Tibial artery (tissue), 4 donors: ENCODE results near the gene PBXIP1.

Source experiments
- DNase-seq, 2 donors: peaks; one replicate each; pipeline ENCODE4 v3.0.0-alpha.2; 2019
- H3K27ac ChIP-seq, 2 donors: fragments of 200-600 bp; sonication (generic) in 1 of 2; 1 replicate in 1 of 2; 2 replicates in 1 of 2; pipeline ENCODE4 v1.5.1; 2018 to 2019; ENCODE audit warnings: mild to moderate bottlenecking in 1 of 2
- H3K27me3 ChIP-seq, 2 donors: fragments of 200-600 bp; sonication (generic) in 1 of 2; one replicate each; pipeline versions ENCODE4 v1.5.1 to v1.6.0; 2016 to 2019
- H3K36me3 ChIP-seq, 3 donors: fragments of 200-600 bp; sonication (generic) in 2 of 3; one replicate each; pipeline ENCODE4 v1.5.1; 2016 to 2019; ENCODE audit warnings: mild to moderate bottlenecking in 2 of 3
- H3K4me1 ChIP-seq, 4 donors: fragments of 200-600 bp; sonication (generic) in 2 of 4; 1 replicate in 3 of 4; 2 replicates in 1 of 4; pipeline ENCODE4 v1.5.1; 2016 to 2019
- H3K4me3 ChIP-seq, 2 donors: fragments of 200-600 bp; sonication (generic) in 1 of 2; 1 replicate in 1 of 2; 2 replicates in 1 of 2; pipeline ENCODE4 v1.5.1; 2018 to 2019; ENCODE audit warnings: mild to moderate bottlenecking in 2 of 2
- H3K9me3 ChIP-seq, 3 donors: fragments of 200-600 bp; sonication (generic) in 1 of 3; one replicate each; pipeline ENCODE4 v1.5.1; 2016 to 2019
- intact Hi-C: fragments of 100-400 bp; cut with DNase I; formaldehyde crosslinking; loops from one replicate; pipeline ENCODE4 v1.15.0; 2023; ENCODE audit warnings: low total_unique reads
- TF ChIP-seq, protein P1 (sequence below), 2 experiments: fragments of 200-600 bp in 1 of 2; fragments of 450-650 bp in 1 of 2; IDR thresholded peaks; one replicate each; pipeline ENCODE4 v1.5.1; 2017 to 2019; ENCODE audit warnings: antibody characterized with exemption in 2 of 2, mild to moderate bottlenecking in 1 of 2, moderate library complexity in 1 of 2

PBXIP1 gene

DNA sequence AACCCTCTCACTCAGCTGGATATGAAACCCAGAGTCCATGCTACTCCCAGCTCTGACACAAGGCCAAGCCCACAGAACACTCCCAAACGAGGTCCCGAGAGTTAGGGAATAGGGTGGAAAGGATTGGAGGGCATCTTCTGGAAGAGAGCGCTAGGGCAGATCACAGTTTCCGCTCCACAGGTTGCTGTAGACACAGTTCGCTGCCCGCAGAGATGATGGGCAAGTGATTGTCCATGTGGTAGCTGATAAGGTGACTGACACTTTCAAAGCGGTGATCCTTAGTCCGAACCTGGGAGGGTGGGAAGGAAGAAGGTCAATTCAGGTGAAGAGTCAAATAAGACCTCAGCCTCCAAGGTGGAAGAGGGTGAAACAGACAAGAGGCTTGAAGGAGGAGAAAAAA lies 7.7 kb upstream of the PBXIP1 start:
- Histone ChIP-seq H3K27me3 (no peaks in the 10 kb centered on the region), H3K36me3 (peaks cover 36 to 69% (median 64%) of the 10 kb centered on the region in 3 donors), H3K27ac (no peak overlapping the region), H3K4me3 (no peak overlapping the region), H3K9me3 (no peaks in the 10 kb centered on the region), H3K4me1 (peaks cover 0 to 38% (median 25%) of the 10 kb centered on the region in 4 donors)
- TF ChIP-seq, protein P1, sequence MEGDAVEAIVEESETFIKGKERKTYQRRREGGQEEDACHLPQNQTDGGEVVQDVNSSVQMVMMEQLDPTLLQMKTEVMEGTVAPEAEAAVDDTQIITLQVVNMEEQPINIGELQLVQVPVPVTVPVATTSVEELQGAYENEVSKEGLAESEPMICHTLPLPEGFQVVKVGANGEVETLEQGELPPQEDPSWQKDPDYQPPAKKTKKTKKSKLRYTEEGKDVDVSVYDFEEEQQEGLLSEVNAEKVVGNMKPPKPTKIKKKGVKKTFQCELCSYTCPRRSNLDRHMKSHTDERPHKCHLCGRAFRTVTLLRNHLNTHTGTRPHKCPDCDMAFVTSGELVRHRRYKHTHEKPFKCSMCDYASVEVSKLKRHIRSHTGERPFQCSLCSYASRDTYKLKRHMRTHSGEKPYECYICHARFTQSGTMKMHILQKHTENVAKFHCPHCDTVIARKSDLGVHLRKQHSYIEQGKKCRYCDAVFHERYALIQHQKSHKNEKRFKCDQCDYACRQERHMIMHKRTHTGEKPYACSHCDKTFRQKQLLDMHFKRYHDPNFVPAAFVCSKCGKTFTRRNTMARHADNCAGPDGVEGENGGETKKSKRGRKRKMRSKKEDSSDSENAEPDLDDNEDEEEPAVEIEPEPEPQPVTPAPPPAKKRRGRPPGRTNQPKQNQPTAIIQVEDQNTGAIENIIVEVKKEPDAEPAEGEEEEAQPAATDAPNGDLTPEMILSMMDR (IDR thresholded peaks at IDR 0.05) = no peak
- intact Hi-C loops = loop anchor here (5.0 kb wide), 3 partner anchors 34 to 99 kb away; partner anchors contain the start of gene EFNA4
- no peak for DNase-seq

DNA sequence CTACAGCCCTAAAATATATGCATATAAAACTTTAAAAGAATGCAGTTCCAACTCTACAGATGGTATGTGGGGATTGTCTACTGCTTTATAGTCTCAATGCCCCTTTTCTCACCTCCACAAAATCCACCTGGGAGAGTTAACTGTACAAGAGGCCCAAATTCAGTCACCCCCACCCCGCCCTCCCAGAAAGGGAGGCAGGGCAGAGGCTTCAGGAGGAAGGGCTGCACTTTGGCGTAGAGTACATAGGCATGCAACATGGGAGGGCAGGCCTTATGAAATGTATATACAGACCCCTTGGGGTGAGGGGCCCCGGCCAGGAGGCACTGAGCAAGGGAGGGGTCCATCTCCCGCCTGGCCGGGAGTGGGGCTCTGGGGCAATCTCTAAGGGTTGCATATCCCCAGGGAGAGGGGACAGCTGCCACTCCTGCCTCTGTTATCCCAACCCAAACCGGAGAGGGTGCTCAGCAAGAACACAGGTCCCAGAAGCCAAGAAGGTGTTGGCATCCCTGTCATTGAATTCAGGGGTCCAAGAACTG lies 7.0 kb upstream of the PBXIP1 start:
- intact Hi-C loops = loop anchor here (5.0 kb wide), 3 partner anchors 34 to 99 kb away; partner anchors contain the start of gene EFNA4
- peaks cover 0 to 36% (median 22%) of the 10 kb centered on the region in 4 donors for H3K4me1 ChIP-seq
- H3K27me3 ChIP-seq = no peaks in the 10 kb centered on the region
- H3K36me3 ChIP-seq = peaks cover 32 to 69% (median 63%) of the 10 kb centered on the region in 3 donors
- no peaks in the 10 kb centered on the region for H3K9me3 ChIP-seq
- DNase-seq = no peak
- TF ChIP-seq, protein P1 (IDR thresholded peaks at IDR 0.05) = no peak
- peak overlapping the region; percentile 77 to 78 for H3K4me3 ChIP-seq
- peak overlapping the region; percentile 95 to 98 for H3K27ac ChIP-seq

DNA sequence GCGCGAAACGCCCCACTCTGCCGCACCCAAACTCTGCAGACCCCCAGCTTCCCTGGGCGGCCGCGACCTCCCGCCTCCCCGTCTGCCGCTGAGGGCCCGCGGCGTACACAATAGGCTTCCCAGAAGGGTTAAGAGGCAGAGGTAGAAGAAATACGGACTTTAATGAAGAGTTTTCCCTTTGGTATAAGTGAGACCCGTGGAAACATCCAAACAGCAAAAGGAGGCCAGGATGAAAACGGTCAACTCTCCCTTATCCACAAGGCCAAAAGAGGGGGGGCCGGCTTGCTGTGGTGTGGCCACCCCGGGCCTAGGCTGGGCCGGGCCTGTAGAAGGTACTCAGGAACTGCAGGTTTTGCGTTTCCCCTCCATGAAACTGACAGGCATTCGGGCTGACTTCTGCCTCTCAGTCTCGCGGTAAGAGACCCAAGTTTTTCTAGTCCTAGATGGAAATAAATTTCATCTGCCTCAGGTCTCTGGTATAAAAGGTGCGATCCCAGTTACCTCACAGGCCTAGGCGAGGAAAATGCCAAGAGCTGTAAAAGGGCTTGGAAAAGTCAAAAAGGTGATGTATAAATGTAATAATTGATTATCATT lies 6.4 kb upstream of the PBXIP1 start:
- TF ChIP-seq, protein P1 (IDR thresholded peaks at IDR 0.05) = no peak
- DNase-seq = no peak
- peaks cover 0 to 41% (median 24%) of the 10 kb centered on the region in 4 donors for H3K4me1 ChIP-seq
- H3K9me3 ChIP-seq = no peaks in the 10 kb centered on the region
- H3K4me3 ChIP-seq = peak overlapping the region; percentile 77 to 78
- H3K27me3 ChIP-seq = no peaks in the 10 kb centered on the region
- peak overlapping the region; percentile 95 to 98 for H3K27ac ChIP-seq
- peaks cover 26 to 63% (median 57%) of the 10 kb centered on the region in 3 donors for H3K36me3 ChIP-seq
- intact Hi-C loops = loop anchor here (5.0 kb wide), 3 partner anchors 35 to 100 kb away; partner anchors contain the start of gene EFNA4

DNA sequence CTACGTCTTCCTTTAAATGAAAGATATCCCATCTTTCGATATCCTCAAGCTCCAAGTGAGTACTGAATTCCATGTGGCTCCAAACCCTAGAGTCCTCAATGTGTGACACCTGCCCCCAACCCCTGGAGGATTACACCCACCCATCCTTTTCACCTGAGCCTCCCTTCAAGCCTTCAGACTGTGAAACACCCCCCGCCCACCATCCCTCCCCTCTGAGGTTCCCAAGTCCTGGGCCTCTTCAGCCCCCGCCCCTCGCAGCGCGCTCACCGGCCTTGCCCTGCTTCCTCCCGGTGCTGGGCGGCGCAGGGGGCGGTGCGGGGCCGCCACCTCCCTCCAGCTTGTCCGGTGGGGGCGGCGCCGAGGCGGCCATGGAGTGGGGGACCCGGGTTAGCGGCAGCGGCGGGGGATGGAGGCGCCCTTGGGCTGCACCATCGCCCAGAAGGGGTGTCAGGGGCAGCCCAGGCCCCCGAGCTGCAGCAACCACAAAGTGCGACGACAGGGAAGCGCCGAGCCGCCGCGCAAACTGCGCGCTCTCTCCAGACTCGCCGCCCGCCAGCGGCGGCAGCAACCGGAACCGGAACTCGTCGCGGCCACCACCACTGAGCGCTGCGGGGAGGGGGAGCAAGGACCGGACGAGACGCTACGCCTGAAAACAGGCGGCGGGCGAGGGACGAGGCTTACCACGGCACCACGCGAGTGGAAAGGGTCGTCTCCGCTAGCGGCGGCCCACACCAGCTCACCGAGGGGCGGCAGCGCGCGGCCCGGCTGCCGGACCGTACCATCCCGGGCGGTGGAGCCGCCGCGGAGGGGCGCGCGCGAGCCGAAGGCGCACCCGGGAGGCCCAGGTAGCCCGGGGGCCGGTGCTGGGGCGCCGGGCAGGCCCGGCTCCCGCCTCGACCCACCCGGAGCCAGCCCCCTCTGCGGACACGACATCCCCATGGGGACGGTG lies 5.6 kb upstream of the PBXIP1 start, which contains the start of gene PYGO2:
PYGO2 (minus strand) TSS at position 576 of the 949 bp plus-strand sequence; CDS start at position 370, 206 bp downstream.
- peaks cover 20 to 56% (median 49%) of the 10 kb centered on the region in 3 donors for H3K36me3 ChIP-seq
- H3K4me1 ChIP-seq = peaks cover 0 to 49% (median 32%) of the 10 kb centered on the region in 4 donors
- no peaks in the 10 kb centered on the region for H3K27me3 ChIP-seq
- intact Hi-C loops = loop anchor here (5.0 kb wide), 3 partner anchors 36 to 101 kb away; partner anchors contain the start of gene EFNA4
- H3K9me3 ChIP-seq = no peaks in the 10 kb centered on the region
- TF ChIP-seq, protein P1 (IDR thresholded peaks at IDR 0.05) = peak; percentile 49 to 62
- H3K27ac ChIP-seq = peak within 1 kb of the TSS; percentile 95 to 98
- H3K4me3 ChIP-seq = peak within 1 kb of the TSS; percentile 77 to 78
- DNase-seq = peak; percentile 75 to 89
